ENCODE results near the gene NR2F1-AS1. TPM values are rescaled to one million over a fixed set of nuclear protein-coding genes. Genes with fewer than 3 reads are reported as not detected.
"Not testable (repeated sequence)": the region's sequence is repeated elsewhere in the genome, so short reads cannot be mapped to it uniquely, and the experiment has no call there.

Gene NR2F1-AS1
- total RNA-seq, 1 donor from 2014 or later = 1.8 TPM

DNA sequence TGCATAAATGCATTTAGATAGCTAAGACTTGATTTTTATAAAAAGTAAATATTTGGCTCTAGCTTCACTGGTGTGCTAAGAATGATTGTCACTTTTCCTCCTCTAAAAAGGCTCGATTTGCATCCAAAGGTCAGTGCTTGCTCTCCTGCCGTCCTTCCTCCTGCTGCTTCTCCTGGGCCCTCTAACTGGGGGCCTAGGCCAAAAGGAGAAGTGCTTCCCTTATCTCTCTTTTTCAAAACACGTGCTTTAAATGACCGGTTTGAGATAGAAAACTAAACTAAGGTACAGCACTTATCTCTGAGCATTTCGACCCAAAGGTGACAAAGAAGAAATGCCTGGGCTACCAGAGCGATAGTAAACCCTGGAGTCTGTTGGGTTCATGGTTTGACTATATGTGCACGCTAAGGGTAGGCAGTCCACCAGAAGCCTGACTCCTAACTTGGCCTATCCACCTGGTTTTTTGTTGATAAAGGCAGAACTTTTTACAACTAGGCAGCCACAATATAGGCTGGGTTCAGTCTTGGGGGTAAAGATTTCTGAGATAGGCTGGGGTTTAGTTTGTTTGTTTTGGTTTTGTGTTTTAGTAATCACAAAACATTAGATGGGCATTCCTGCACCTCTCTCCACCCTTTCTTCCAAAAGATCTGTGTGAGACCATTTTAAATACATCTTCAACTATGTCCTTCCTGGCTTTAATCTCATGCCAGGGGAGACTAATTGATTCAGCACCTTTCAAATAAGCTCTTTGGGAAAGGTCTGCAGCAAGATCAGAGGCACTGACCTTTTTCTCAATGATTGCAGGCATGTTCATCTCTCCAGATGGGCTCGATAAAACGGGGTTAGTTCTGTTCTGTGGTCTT is 3.8 kb downstream of the NR2F1-AS1 start:
- DNase-seq (ENCODE audit: low read depth) = no peak

DNA sequence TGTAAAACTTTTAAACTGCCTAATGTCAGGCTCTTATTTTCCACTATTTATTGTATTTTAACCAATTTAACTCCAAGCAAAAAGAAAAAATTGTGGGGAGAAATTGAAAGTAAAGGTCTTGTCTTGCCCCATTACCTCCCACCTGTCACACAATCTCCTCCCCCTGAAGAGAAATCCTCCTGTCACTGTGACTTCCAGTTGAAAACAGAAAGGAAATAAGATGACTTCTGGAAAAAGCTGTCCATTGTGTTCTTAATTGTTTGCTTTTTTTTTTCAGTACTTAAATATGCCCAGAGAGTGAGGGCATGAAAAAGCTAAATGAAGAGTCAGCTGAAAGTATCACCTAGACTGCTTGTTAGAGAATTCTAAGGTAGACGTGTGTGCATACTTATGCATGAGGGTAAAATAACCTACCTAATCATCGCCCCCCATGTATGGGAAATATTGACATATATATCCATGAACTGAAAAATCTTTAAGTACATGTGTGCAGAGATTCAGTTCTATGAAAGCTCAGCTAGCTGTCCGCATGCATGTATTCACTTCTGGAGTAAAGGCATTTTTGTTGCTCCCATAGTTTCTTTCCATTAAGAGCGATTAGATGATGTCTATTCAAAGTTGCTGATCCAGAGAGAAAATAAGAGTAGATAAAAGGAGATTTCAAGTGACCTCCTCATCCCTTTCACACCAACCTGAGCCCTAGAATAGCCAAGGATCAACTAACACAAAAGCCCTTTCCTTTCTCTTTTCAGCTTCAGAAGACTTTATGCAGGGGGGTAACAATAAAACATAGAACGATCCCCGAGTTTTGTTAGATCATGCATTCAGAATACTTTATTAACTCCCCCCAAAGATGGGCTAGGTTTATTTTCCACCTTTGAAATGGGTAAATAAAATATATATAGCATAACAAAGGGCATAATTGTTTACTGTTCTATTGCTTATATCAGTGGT is 5.3 kb downstream of the NR2F1-AS1 start:
- no peak for DNase-seq (ENCODE audit: low read depth)

DNA sequence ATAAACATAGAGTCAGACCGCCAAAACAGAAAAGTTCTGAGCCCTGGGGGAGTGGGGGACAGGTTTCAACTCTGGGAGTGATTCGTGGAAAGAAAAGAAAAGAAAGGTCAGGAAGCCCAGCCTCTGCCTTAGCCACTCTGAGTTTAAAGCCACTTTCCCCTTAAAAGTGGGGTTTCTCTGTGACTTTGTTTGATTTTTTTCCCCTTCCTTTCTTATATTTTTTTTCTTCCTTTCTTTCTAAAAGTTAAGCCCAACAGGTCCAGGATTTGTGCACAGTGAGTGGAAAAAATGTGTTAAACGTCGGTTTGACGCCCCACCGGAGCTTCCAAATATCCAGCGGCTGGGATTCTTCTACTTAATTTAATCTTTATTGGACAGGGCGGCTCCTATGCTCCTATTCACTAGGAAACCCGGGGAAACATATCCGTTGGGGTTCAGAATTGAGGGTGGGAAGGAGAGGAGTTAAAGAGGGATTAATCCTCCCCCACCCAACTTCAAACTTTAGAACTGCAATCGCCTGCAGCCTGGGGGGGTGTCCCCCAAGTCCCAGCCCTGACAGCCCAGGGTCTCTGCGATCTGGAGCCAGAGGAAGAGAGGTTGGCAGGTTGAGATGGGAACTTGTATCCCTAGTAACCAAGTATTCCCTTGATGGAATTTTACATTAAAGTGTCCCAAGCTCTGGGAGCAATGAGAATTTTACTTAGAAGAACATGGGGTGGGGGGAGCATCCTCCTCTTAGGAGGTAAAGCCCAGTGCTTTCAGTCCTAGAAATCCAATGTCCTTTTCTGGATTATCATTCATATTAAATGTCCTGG is 6.3 kb downstream of the NR2F1-AS1 start:
- no peak for DNase-seq (ENCODE audit: low read depth)

DNA sequence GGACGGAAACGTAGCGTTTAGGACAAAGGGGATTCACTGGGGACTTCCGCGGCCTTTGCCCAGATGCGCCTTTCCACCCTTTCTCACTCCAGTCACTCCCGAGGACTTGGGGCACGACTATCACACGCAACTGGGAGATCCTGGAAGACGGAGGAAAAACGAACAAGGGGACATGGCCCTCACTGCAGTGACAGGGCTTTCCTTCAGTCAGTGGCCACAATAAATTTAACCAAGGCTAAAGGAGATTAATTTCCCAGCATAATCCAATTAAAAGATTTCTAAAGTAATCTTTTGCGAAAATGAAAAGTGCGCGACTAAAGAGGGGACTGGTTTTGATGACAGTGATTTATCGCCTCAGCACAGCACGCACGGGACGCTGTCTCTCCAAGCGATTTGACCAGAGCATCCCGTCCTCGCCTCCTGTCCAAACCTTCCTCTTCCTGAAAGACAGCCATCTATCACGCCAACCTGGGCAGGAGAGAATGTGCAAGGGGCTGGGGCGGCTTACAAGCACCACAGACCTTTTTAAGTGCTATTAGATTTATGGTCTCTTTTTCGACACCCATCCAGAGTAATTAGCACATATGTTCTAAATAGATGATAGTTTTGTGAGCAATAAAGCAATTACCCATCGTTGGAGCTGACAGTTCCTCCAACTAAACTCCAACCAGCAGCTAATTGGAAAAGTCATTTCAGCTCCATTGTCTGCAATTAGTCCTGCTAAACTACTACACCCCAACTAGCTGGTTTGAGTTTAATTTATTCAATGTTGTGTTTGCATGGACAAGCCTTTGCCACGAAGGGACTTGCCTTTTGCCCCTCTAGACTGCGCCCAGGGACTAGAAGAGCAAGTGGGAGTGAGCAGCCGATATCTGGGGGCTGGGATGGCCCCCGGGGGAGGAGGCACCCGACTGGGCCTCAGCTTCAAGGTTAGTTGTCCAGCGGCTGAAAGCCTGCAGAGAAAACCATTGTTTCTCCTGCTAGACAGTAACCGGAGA is 7.4 kb downstream of the NR2F1-AS1 start:
- DNase-seq (ENCODE audit: low read depth) = no peak

DNA sequence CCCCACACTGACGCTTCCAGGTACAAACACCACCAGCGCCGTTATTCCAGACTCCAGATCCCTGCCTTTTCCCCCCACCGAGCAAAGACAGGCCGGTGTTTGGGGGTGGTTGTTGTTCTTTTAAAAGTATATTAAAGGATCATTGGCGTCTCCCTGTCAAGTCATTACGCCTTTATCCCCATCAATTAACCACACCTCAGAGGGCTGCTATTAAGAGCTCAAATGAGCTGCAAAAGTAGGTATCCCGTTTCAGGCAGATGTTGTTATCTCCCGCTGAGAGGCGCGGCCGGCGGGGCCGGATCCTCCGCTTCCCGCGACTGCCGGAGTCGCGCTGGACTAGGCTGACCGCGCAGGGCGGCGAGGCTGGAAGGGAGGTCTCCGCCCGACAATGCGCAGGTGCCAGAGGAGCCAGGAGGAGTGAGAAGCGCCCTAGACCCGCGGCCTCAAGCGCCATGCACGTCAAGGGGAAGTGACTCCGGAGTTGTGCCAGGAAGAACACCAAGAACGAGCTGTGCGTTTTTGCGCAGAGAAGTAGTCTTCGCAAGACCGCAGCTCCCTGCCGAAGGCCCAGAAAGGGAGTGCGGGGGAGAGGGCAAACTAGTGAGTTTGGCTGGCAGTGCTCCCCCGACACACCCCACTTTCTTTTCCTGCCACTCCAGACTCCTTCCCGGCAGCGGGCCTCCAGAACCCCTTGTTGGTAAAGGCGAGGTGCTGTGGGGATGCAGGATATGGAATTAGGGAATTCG is 8.2 kb downstream of the NR2F1-AS1 start:
- no peak for DNase-seq (ENCODE audit: low read depth)

DNA sequence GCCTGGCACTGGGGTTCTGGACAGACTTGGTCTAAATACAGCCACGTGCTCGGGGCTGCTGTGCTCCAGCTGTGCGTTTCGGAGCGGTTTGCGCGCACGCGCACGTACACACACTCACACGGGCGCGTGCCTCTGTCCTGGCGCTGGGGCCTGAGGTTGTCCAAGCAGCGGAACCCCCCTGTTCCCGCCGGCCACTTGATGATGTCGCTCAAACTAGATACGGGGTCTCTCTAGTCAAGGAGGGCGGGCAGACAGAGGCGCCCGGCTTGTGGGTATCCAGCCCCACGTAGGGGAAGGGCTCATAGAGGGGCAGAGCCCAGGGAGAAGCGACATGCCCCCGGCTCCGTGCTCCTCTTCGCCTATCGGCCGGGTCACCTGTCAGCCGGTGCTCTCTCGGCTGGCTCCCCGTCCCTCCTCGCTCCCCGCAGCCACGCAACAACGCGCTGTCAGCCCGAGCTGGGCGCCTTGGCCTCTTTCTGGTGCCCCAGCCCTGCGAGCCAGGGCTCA is 8.9 kb downstream of the NR2F1-AS1 start:
- no peak for DNase-seq (ENCODE audit: low read depth)

DNA sequence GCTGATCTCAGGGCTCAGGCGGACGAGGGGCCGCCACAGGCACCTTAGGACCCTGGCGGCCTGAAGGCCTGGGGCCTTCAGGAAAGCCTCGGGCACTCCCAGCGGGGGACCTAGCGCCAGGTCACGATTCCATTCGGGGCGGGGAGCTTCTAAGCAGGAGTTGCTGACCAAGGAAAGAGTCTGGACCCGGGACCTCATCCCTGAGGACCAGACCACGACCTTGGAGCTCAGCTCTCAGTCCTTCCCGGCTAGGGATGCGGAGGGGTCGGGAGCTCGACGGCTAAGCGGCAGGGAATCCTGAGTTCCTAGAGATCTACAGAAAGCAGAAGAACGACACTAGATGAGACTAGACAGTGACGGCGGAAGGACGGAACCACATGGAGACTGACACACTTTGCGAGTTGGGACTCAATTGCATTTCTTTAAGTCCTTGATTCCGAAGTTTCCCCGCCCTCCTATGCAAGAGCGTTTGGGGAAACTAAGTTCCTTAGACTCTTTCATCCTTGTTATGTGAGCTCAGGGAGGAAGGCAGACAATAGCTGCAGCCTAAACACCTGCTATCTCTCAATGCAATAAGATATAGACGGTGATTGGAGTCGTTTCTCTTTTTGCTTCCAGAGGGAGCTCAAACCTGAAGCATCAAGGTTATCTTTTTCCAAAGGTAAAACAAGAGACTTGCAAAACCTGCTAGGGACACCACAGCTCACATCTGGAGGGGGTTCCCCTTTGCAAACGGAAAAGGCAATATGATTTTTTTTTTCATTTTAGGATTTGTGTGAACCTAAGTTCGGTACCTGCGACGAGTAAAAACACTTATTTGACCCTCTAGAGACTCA is 9.7 kb downstream of the NR2F1-AS1 start:
- DNase-seq (ENCODE audit: low read depth) = no peak

DNA sequence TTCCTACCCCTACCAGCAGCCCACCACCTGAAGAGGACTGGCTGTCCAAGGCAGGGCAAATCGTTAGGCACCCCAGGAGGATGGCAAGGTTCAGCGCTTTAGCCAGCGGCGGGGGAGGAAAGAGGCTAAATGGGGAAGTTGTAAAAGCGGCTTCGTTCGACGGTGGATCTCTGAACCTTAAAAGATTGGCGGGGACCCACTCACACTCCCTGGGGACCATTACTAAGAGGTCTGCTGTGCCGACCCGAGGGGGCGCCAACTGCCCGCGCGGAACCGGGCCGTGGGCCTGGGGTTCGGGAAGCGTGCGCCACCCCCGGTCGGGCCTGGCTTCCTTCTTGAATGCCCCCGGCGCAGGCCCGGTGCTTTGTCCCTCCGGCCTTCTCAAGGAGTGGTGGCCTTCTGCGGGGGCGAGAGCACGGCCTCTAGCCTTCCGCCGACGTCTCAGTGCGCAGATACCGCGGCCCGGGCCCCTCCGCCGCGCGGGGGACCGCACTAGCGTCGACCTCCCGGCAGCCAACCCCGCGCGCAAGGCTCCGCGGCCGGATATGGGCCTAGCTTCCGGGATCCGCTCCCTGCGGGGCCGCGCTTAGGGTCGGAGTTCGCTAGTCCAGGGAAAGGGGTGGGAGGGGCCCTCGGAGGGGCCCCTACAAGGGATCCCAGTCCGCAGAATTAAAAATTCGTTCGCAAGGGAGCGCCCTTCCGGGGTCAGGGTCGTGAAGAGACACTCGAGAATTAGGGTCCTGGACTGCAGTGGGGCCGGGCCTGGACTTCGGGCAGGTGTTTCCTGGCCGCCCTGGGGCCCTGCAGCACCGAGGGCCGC is 10.5 kb downstream of the NR2F1-AS1 start:
- DNase-seq (ENCODE audit: low read depth) = no peak

DNA sequence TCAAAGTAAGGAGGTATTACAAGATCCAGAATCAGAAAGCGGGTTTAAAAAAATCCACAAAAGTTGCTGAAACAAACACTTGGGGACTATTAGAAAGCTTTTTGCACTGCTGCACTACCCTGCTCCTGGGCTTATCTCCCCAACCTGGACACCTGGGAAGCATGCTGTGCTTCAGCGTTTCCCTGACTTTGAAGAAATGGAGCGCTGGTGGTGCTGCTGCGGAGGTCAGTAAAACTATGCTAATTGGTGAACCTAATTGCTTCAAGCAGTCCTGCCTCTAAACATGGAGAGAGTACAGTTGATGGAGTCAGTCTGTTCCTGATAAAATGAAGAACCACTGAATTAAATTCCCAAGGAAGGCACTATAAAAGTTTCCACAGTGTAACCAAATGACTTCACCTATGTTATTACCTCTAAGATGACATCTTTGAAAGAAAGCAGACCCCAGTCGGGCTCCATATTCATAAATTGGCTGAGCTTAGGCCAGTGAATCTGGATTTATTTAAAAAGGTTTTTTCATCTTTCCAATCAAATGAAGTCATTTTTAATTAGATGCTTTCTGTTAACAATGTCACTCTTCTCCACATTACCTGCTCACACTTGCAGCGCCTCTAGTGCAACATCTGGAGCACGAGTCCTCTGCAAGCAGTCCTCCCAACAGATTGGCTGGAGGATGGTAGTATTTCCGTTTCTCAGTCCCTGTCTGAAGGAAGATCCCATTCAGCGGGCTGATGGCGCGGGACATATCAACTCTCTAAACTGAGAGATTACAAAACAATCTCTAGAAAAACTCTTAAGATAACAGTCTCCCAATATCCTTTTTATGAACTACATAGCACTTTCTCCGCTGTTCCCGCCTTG is 11.5 kb downstream of the NR2F1-AS1 start:
- no peak for DNase-seq (ENCODE audit: low read depth)

DNA sequence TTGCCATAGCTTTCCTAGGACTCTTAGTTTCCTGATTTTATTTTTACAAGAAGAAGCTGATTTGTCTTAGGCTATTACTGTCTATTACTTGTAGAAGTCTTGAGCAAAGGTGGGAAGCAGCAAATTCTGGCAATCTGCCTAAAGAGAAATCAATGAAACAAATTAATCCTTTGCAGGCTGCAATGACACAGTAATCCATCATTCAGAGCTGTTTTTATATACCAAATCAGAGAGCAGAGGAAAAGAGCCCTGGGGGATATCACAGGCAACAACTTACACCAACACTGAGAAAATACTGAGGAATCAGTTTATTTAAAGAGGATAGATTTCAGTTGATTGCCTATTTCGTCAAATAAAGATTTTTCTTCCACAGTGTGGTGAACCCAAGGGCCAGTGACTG is 13.6 kb downstream of the NR2F1-AS1 start:
- DNase-seq (ENCODE audit: low read depth) = no peak

DNA sequence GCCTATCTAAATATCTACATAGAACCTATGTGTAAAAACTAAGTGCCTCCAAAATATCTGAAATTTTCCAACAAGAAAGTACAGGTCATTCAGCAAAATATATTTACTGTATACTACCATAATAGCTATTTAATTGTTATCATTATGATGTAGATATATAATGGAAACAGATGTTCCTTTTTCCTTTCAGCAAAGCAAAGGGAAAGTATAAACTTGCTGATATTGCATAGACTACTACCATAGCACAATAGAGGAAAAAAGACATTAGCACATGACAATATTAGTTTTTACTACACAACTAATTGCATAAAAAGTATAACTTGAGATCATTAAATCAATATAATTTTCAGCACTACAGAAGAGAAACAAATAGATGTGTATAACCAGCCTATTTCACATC is 14.9 kb downstream of the NR2F1-AS1 start:
- no peak for DNase-seq (ENCODE audit: low read depth)

DNA sequence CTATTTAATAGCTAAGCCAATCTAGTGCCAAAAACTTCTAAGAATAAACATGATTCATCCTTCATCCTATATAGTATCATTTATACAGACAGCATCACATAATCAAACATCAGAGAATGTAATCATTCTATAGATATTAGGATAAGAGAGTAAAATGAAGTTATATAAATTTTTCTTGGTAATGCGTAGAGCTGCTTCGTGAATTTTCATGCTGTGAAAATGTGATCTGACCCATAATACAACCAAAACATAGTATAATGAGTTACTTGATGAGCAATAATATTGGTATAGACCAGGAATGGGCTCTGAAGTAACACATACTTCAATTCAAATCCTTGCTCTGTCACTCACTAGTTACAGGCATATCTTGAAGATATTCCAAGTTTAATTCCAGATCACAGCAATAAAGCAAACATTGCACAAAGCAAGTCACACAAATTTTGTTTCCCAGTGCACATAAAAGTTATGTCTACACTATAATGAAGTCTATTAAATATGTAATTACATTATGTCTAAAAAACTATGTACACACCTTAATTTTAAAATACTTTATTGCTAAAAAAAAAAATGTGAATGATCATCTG is 23.9 kb downstream of the NR2F1-AS1 start:
- DNase-seq (ENCODE audit: low read depth) = no peak

DNA sequence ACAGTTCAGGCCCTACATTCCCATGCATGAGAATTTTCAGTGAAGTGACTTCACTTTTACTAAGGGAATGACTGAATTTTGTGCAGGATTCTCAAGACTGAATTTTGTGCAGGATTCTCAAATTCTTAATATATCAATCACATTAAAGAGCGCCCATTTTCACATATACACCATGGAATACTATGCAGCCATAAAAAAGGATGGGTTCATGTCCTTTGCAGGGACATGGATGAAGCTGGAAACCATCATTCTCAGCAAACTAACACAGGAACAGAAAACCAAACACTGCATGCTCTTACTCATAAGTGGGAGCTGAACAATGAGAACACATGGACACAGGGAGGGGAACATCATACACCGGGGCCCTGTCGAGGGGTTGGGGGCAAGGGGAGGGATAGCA is 31.4 kb downstream of the NR2F1-AS1 start:
- not testable (repeated sequence) for DNase-seq (ENCODE audit: low read depth)

DNA sequence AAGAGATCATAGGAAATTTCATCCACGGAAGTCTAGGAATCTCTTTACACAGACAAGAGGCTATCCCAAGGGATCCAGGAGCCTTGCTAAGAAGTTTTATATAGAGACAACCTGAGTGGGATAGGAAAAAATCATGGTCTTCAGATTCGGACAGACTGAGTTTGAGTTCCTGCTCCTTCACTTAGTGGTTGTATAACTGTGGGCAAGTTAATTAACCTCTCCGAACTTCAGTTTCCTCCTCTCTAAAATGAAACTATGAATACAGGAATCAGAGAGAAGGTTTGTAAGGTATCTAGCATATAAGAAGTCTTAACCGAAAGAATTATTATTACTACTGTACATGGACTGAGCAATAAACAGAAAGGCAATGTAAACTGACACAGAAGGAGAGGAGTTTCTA is 35.1 kb downstream of the NR2F1-AS1 start:
- DNase-seq (ENCODE audit: low read depth) = no peak

DNA sequence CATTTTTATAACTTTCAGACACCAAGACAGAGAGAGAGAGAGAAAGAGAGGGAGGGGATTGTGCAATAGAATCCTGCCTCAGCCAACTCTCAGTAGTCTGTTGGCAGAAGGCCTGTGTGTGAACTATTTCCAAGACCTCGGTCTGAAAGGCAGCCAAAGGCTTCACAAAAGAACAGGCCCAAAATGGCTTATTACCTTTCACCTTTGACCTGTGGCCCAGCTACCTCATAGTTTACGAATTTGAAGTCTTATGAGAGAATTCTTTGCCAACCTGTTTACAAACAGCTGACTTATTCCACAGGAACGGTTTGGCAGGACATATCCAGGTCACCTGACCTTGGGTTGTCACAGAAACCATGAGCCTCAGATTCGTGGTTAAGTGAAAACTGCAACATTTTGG is 48.6 kb downstream of the NR2F1-AS1 start:
- peak; percentile 96 for DNase-seq (ENCODE audit: low read depth)

DNA sequence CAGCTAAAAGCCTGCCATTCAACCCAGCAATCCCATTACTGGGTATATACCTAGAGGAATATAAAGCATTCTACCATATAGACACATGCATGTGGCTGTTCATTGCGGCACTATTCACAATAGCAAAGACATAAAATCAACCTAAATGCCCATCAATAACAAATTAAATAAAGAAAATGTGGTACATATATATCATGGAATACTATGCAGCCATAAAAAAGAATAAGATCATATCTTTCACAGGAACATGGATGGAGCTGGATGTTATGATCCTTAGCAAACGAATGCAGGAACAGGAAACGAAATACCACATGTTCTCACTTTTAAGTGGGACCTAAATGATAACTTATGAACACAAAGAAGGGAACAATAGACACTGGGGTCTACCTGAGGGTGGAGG is 59.2 kb downstream of the NR2F1-AS1 start:
- DNase-seq (ENCODE audit: low read depth) = not testable (repeated sequence)

Measured in renal cortical epithelial cell (primary cell).